Thoracic aorta (tissue), 2 donors: Measurements from ENCODE around the gene TCP1. TPM values are rescaled to one million over a fixed set of nuclear protein-coding genes. Genes with fewer than 3 reads are reported as not detected.
"Not testable (repeated sequence)": the region's sequence is repeated elsewhere in the genome, so short reads cannot be mapped to it uniquely, and the experiment has no call there.

Experiments used
- ATAC-seq: fragments of 150-250 bp; one replicate; pipeline ENCODE4 v1.8.0; 2017; ENCODE audit warnings: low read depth; ENCODE audit not compliant: insufficient number of reproducible peaks, low FRiP score
- DNase-seq: peaks from one replicate; pipeline ENCODE4 v3.0.0-alpha.2; 2020; ENCODE audit warnings: low spot score
- H3K27ac ChIP-seq, 2 donors: fragments of 200-600 bp; sonication (generic); 1 replicate in 1 of 2; 2 replicates in 1 of 2; pipeline ENCODE4 v1.5.1; 2016; ENCODE audit warnings: mild to moderate bottlenecking in 2 of 2, moderate library complexity in 2 of 2
- H3K27me3 ChIP-seq: fragments of 200-600 bp; sonication (generic); replicated peaks from 2 replicates; pipeline ENCODE4 v1.6.0; 2016; ENCODE audit warnings: mild to moderate bottlenecking; ENCODE audit not compliant: insufficient read depth
- H3K36me3 ChIP-seq: fragments of 200-600 bp; sonication (generic); one replicate; pipeline ENCODE4 v1.5.1; 2016
- H3K4me1 ChIP-seq, 2 donors: fragments of 200-600 bp; sonication (generic); 1 replicate in 1 of 2; 2 replicates in 1 of 2; pipeline versions ENCODE4 v1.5.1 to v1.6.0; 2016; ENCODE audit warnings: low read depth in 2 of 2, mild to moderate bottlenecking in 1 of 2; ENCODE audit not compliant: control insufficient read depth in 1 of 2
- H3K4me3 ChIP-seq: fragments of 200-600 bp; sonication (generic); 2 replicates; pipeline ENCODE4 v1.5.1; 2016; ENCODE audit warnings: mild to moderate bottlenecking
- H3K9me3 ChIP-seq: fragments of 200-600 bp; sonication (generic); 2 replicates; pipeline ENCODE4 v1.5.1; 2016
- total RNA-seq, 2 donors: library from RNA; depleted of rRNA; stranded (reverse); fragments of >200 nt; gene quantifications; one replicate each; pipeline versions ENCODE4 v1.1.0 to v1.2.3, GENCODE V29; 2016
- TF ChIP-seq, protein P1 (sequence below): fragments of 200-600 bp; sonication (generic); IDR thresholded peaks from one replicate; pipeline ENCODE4 v1.5.1; 2019; ENCODE audit warnings: antibody characterized with exemption

TCP1 gene
- total RNA-seq, 2 donors from 2014 or later: 112 to 138 TPM

DNA sequence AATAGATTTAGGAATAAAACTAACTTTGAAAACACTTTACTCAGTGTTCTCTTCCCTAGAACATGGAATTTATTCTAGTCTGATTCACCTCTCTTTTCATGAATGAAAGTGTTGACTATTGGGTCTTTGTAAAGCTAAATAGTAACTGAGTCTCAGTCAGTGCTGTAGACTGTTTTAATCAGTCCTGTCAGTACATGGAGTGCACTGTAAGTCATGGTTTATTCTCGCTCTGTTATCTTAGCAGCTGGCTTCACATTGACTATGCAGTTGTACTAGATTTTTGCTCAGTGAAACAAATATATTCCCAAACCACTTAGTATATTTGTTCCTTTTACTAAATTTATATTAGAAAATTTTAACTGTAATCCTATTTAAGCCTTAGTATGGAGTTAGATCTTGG is 42.6 kb downstream of the TCP1 start:
- TF ChIP-seq, protein P1, sequence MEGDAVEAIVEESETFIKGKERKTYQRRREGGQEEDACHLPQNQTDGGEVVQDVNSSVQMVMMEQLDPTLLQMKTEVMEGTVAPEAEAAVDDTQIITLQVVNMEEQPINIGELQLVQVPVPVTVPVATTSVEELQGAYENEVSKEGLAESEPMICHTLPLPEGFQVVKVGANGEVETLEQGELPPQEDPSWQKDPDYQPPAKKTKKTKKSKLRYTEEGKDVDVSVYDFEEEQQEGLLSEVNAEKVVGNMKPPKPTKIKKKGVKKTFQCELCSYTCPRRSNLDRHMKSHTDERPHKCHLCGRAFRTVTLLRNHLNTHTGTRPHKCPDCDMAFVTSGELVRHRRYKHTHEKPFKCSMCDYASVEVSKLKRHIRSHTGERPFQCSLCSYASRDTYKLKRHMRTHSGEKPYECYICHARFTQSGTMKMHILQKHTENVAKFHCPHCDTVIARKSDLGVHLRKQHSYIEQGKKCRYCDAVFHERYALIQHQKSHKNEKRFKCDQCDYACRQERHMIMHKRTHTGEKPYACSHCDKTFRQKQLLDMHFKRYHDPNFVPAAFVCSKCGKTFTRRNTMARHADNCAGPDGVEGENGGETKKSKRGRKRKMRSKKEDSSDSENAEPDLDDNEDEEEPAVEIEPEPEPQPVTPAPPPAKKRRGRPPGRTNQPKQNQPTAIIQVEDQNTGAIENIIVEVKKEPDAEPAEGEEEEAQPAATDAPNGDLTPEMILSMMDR: no peak
- Histone ChIP-seq H3K9me3 (no peaks in the 10 kb centered on the region), H3K36me3 (peaks cover 50% of the 10 kb centered on the region), H3K27me3 (no peaks in the 10 kb centered on the region), H3K4me3 (no peak overlapping the region), H3K4me1 (no peaks in the 10 kb centered on the region), H3K27ac (no peak overlapping the region)
- ATAC-seq (no peak), DNase-seq (no peak)

DNA sequence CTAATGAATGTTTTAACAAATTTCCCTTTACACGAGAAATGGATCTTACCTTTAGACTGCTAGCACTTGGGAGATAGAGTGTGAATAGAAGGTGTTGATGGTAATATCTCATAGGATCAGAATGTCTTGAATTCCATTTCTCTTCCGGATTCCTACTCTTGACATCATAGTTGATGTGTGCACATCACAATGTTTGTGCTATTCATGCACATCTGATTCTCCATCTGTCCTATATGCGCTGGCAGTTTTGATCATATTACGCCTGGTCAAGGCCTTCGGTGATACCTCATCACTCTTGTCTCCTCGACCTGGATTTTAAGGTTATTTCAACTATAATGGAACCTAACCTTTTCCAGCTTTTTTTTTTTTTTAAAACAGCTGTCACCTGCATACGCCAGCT is 44.3 kb downstream of the TCP1 start:
- Histone ChIP-seq H3K4me3 (no peak overlapping the region), H3K27ac (no peak overlapping the region), H3K36me3 (peaks cover 60% of the 10 kb centered on the region), H3K9me3 (no peaks in the 10 kb centered on the region), H3K4me1 (no peaks in the 10 kb centered on the region), H3K27me3 (no peaks in the 10 kb centered on the region)
- TF ChIP-seq, protein P1: no peak
- ATAC-seq (no peak), DNase-seq (no peak)

DNA sequence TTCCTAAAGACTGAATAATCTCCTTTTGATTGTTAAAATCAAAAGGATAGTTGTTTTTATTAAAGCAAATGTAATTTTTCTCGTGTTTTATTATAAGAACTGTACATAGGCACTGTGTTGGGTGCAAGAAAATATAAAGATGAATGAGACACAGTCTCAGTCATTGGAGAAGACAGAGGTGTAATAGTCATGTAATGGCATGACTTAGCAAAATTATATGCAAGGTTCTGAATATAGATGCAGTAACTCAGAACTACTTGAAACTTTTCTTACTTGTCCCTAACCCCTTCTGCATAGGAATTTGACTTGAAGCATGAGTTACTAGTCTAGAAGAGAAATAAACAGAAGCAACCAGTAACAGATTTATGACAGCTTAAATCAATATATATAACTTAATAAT is 47.2 kb downstream of the TCP1 start:
- DNase-seq (no peak), ATAC-seq (no peak)
- H3K9me3 ChIP-seq: no peaks in the 10 kb centered on the region
- H3K4me3 ChIP-seq: no peak overlapping the region
- peaks cover 3 to 12% of the 10 kb centered on the region in 2 donors for H3K4me1 ChIP-seq
- no peaks in the 10 kb centered on the region for H3K27me3 ChIP-seq
- H3K27ac ChIP-seq: no peak overlapping the region
- peaks cover 47% of the 10 kb centered on the region for H3K36me3 ChIP-seq
- TF ChIP-seq, protein P1: no peak

DNA sequence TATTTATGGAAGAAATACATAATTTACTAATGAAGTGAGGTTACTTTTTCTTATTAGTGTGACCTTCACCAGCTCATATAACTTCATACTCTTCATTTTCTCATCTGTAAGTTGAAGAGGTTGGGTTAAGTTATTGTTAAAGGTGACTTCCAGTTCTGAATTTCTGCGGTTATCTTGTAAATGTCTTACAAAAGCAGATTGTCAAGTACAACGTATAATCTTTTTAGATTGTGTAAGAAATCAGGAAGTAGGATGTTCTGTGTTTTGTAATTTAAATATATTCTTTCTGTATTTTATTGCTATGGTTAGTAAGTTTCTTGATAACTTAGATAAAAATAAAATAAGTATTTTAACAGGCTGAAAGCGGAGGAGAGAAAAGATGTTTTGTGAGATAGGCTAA is 50.1 kb downstream of the TCP1 start:
- DNase-seq: no peak
- H3K27me3 ChIP-seq: no peaks in the 10 kb centered on the region
- H3K36me3 ChIP-seq: peaks cover 28% of the 10 kb centered on the region
- TF ChIP-seq, protein P1: no peak
- no peak for ATAC-seq
- peaks cover 12 to 18% of the 10 kb centered on the region in 2 donors for H3K4me1 ChIP-seq
- H3K4me3 ChIP-seq: no peak overlapping the region
- no peaks in the 10 kb centered on the region for H3K9me3 ChIP-seq
- H3K27ac ChIP-seq: no peak overlapping the region

DNA sequence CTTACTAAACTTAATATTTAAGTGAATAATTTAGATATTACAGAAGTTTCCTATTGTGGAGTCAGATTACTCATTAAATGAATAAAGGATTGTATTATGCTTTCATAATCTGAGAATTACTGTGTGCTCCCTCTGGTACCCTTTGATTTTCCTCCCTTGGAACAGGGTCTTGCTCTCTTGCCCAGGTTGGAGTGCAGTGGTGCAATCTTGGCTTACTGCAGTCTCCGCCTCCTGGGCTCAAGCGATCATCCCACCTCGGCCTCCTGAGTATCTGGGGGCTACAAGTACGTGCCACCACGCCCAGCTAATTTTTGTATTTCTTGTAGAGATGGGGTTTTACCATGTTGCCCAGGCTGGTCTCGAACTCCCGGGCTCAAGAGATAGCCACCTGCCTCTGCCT is 52.5 kb downstream of the TCP1 start:
- Histone ChIP-seq H3K27me3 (no peaks in the 10 kb centered on the region), H3K9me3 (no peaks in the 10 kb centered on the region), H3K27ac (no peak overlapping the region), H3K4me3 (no peak overlapping the region), H3K36me3 (peaks cover 12% of the 10 kb centered on the region), H3K4me1 (peaks cover 26 to 35% of the 10 kb centered on the region in 2 donors)
- DNase-seq (no peak), ATAC-seq (no peak)
- TF ChIP-seq, protein P1: no peak

DNA sequence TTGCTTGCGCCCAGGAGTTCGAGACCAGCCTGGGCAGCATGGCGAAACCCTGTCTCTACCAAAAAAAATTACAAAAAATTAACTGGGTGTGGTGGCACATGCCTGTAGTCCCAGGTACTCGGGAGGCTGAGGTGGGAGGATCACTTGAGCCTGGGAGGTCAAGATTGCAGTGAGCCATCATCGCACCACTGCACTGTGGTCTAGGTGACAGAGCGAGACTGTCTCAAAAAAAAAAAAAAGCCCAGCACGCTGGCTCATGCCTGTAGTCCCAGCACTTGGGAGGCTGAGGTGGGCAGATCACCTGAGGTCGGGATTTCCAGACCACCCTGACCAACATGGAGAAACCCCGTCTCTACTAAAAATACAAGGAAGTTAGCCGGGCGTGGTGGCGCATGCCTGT is 56.0 kb downstream of the TCP1 start:
- ATAC-seq, H3K27ac ChIP-seq: not testable (repeated sequence)
- H3K4me1 ChIP-seq: peaks cover 53 to 68% of the 10 kb centered on the region in 2 donors

DNA sequence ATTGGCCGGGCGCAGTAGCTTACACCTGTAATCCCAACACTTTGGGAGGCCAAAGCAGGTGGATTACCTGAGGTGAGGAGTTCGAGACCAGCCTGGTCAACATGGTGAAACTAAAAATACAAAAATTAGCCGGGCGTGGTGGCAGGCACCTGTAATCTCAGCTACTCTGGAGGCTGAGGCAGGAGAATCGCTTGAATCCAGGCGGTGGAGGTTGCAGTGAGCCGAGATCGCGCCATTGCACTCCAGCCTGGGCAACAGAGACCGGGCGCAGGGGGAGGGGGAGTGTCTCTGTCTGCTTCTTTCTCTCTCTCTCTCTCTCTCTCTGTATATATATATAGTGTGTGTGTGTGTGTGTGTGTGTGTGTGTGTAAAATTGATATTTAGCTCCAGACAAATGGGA is 56.9 kb downstream of the TCP1 start:
- H3K36me3 ChIP-seq, H3K27me3 ChIP-seq, H3K27ac ChIP-seq, H3K4me3 ChIP-seq, H3K9me3 ChIP-seq, DNase-seq, ATAC-seq: not testable (repeated sequence)
- peaks cover 53 to 60% of the 10 kb centered on the region in 2 donors for H3K4me1 ChIP-seq

More for the DNA sequence above, 56.0 kb downstream of the TCP1 start:
- H3K9me3 ChIP-seq, H3K27me3 ChIP-seq, H3K4me3 ChIP-seq, DNase-seq, H3K36me3 ChIP-seq: not testable (repeated sequence)
